Panc1 (cell line): ENCODE data around the gene CYBRD1. TPM values are rescaled to one million over a fixed set of nuclear protein-coding genes. Genes with fewer than 3 reads are reported as not detected.

ENCODE experiments used
- ATAC-seq: fragments of 200-7000 bp; cut with Tn5 transposase; 2 replicates; pipeline ENCODE4 v1.9.1; 2020; ENCODE audit warnings: mild to moderate bottlenecking, moderate library complexity
- BruUV-seq: library from RNA; stranded (reverse); fragments of 400-500 nt; replicated peaks from 2 replicates; lab custom pipeline; 2021; lab: Mats Ljungman, UMichigan
- CTCF ChIA-PET: fragments of 300-600 bp; sonication (Branson Sonifier 250); formaldehyde crosslinking; loops from one replicate; lab custom pipeline; 2022; ENCODE audit warnings: antibody characterized with exemption; lab: Charles Lee
- POLR2A ChIA-PET: fragments of 300-600 bp; sonication (Branson Sonifier 250); formaldehyde crosslinking; loops from one replicate; lab custom pipeline; 2022; ENCODE audit warnings: antibody characterized with exemption; lab: Charles Lee
- DNase-seq: peaks from one replicate; pipeline ENCODE4 v3.0.0-alpha.2; 2010; ENCODE audit warnings: low read depth, low spot score
- H3K27ac ChIP-seq: 2 replicates; pipeline ENCODE4 v1.5.1; 2011; ENCODE audit warnings: mild to moderate bottlenecking, low read length, inconsistent platforms
- H3K27me3 ChIP-seq: fragments of 200-500 bp; sonication (Bioruptor generic); 2 replicates; pipeline ENCODE4 v1.6.0; 2014; ENCODE audit warnings: low read length, inconsistent platforms; ENCODE audit not compliant: control insufficient read depth, insufficient read depth
- H3K36me3 ChIP-seq: fragments of 200-500 bp; sonication (Bioruptor generic); 2 replicates; pipeline ENCODE4 v1.5.1; 2014; ENCODE audit warnings: inconsistent platforms, mild to moderate bottlenecking, low read length, moderate library complexity; ENCODE audit not compliant: control insufficient read depth, insufficient read depth
- H3K4me1 ChIP-seq: 2 replicates; pipeline ENCODE4 v1.5.1; 2011; ENCODE audit warnings: inconsistent platforms, mild to moderate bottlenecking, low read length, moderate library complexity; ENCODE audit not compliant: control insufficient read depth, insufficient read depth
- H3K4me3 ChIP-seq, 2 experiments: 2 replicates each; pipeline ENCODE4 v1.5.1; 2011 to 2012; ENCODE audit warnings: low read depth in 2 of 2, low read length in 2 of 2, mild to moderate bottlenecking in 2 of 2, inconsistent platforms in 1 of 2, moderate library complexity in 1 of 2
- H3K9me3 ChIP-seq: fragments of 200-500 bp; sonication (Bioruptor generic); 2 replicates; pipeline ENCODE4 v1.5.1; 2014; ENCODE audit warnings: low read depth, mild to moderate bottlenecking, inconsistent platforms, low read length, moderate library complexity; ENCODE audit not compliant: control insufficient read depth, insufficient read depth
- CTCF ChIP-seq: fragments of 450-650 bp; IDR thresholded peaks from 2 replicates; pipeline ENCODE4 v1.5.1; 2017; ENCODE audit warnings: mild to moderate bottlenecking
- POLR2AphosphoS5 ChIP-seq: IDR thresholded peaks from 2 replicates; pipeline ENCODE4 v1.6.1; 2012; ENCODE audit warnings: mild to moderate bottlenecking, low read depth, low read length, moderate library complexity
- REST ChIP-seq, 2 experiments: IDR thresholded peaks; 2 replicates each; pipeline ENCODE4 v1.6.1; 2011 to 2012; ENCODE audit warnings: low read depth in 2 of 2, control low read depth in 1 of 2, low read length in 1 of 2, mild to moderate bottlenecking in 1 of 2, moderate library complexity in 1 of 2; ENCODE audit not compliant: insufficient read depth in 1 of 2
- SIN3A ChIP-seq: IDR thresholded peaks from 2 replicates; pipeline ENCODE4 v1.6.1; 2012; ENCODE audit warnings: low read depth, mild to moderate bottlenecking, low read length, moderate library complexity, borderline replicate concordance; ENCODE audit not compliant: insufficient read depth
- TCF7L2 ChIP-seq: IDR thresholded peaks from 2 replicates; pipeline ENCODE4 v1.6.1; 2011; ENCODE audit warnings: mild to moderate bottlenecking, low read depth, low read length, inconsistent platforms
- in situ Hi-C: cut with HindIII; loops from 2 replicates; pipeline ENCODE4 v1.10.0; 2016; ENCODE audit warnings: low sequenced_read_pairs, low pct_unique_long_range_greater_than_20kb
- intact Hi-C: fragments of 100-400 bp; cut with micrococcal nuclease; formaldehyde crosslinking; loops from one replicate; pipeline ENCODE4 v1.10.0; 2022; ENCODE audit not compliant: unreplicated experiment
- total RNA-seq: library from RNA; stranded (reverse); gene quantifications from one replicate; pipeline ENCODE4 v1.2.1, GENCODE V29; 2021; ENCODE audit not compliant: unreplicated experiment

Gene CYBRD1
- total RNA-seq, 1 experiment from 2014 or later, result 2.5 TPM

DNA sequence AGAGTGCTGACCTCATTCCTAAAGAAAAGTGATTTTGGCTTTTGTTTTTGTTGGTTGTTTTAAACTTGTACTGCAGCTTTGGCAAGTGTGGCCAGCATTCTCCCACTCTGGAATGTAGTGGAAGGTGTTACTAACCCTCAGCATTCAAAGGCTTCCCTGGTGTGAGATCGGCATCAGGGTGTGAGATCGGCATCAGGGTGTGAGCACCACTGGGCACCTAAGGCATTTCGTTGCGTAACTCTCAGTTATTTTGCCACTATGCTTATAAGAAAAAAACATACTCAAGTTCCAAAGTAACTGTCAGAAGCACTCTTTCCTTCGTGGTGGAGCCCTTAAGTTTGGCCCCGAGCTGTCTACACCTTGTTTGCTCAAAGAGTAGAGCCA is 1.7 kb downstream of the CYBRD1 start:
- Histone ChIP-seq H3K9me3 (no peaks in the 10 kb centered on the region), H3K4me3 (peak overlapping the region; percentile 54 to 63), H3K27ac (no peak overlapping the region), H3K4me1 (peaks cover 8% of the 10 kb centered on the region; the same call in 1 of the 2 replicates), H3K36me3 (no peaks in the 10 kb centered on the region), H3K27me3 (peaks cover 52% of the 10 kb centered on the region)
- POLR2A ChIA-PET, result no interaction called here
- DNase-seq (no peak), ATAC-seq (0 out of 2 replicates have a peak, but pooled peaks have one; percentile 32)
- CTCF ChIA-PET, result no interaction called here
- in situ Hi-C loops, result no loop called here
- BruUV-seq, result no TSS peak
- TF ChIP-seq CTCF, result no peak
- no peak for TF ChIP-seq SIN3A
- no peak for TF ChIP-seq POLR2AphosphoS5
- TF ChIP-seq REST (IDR thresholded peaks at IDR 0.05; ENCODE audit: insufficient read depth in 1 of 2, low read depth in 2 of 2, low read length in 1 of 2), result no peak
- TF ChIP-seq TCF7L2, result no peak
- intact Hi-C loops, result no loop called here

DNA sequence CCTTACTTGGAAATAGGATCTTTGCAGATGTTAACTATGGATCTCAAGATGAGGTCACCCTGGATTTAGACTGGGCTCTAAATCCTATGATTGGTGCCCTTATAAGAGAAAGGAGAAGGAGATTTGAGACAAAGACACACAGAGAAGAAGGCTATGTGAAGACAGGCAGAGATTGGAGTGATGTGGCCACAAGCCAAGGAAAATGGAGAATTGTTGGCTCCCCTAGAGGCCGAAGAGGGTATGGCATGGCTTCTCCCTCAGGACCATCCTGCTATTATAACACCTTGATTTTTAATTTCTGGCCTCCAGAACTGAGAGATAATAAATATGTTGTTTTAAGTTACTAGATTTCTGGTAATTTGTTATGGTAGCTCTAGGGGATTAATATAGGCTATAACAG is 7.6 kb downstream of the CYBRD1 start:
- CTCF ChIA-PET, result interaction anchor here (0.5 to 0.7 kb wide), 2 partner anchors 60 to 294 kb away, joined by 5 to 7 read pairs; no protein-coding TSS in a partner anchor
- Histone ChIP-seq H3K27ac (no peak overlapping the region), H3K4me1 (no peaks in the 10 kb centered on the region), H3K9me3 (no peaks in the 10 kb centered on the region), H3K36me3 (no peaks in the 10 kb centered on the region), H3K4me3 (no peak overlapping the region), H3K27me3 (peaks cover 45% of the 10 kb centered on the region)
- no peak for TF ChIP-seq REST (IDR thresholded peaks at IDR 0.05; ENCODE audit: insufficient read depth in 1 of 2, low read depth in 2 of 2, low read length in 1 of 2)
- peak; percentile 75 for TF ChIP-seq CTCF
- POLR2A ChIA-PET, result interaction anchor here (0.7 kb wide), 1 partner anchor 97 kb away, joined by 8 read pairs; no protein-coding TSS in a partner anchor
- in situ Hi-C loops (no loop called here), intact Hi-C loops (no loop called here)
- BruUV-seq, result no TSS peak
- ATAC-seq (peak; percentile 62; the same call in 1 of the 2 replicates), DNase-seq (no peak)
